Kidney glomerular epithelial cell (primary cell): ENCODE results near the gene LRRTM4.

Experiments
- DNase-seq: peaks from one replicate; lab custom pipeline; 2025; lab: John Stamatoyannopoulos, UW

Gene LRRTM4

GRCh38 chr2:77470096-77470495 lies 52.1 kb downstream of the LRRTM4 start:
- DNase-seq, result no peak

GRCh38 chr2:77469106-77469505 lies 53.1 kb downstream of the LRRTM4 start:
- no peak for DNase-seq

- no peak for DNase-seq
Measured at GRCh38 chr2:77459840-77460239, 62.3 kb downstream of the LRRTM4 start.

GRCh38 chr2:77458216-77458615 lies 64.0 kb downstream of the LRRTM4 start:
- no peak for DNase-seq

GRCh38 chr2:77457665-77458064 lies 64.5 kb downstream of the LRRTM4 start:
- DNase-seq, result no peak

GRCh38 chr2:77443076-77443475 lies 79.1 kb downstream of the LRRTM4 start:
- DNase-seq, result no peak

GRCh38 chr2:77434880-77435279 lies 87.3 kb downstream of the LRRTM4 start:
- DNase-seq, result no peak

GRCh38 chr2:77428946-77429345 lies 93.2 kb downstream of the LRRTM4 start:
- peak; percentile 7 for DNase-seq

GRCh38 chr2:77421971-77422370 lies 100.2 kb downstream of the LRRTM4 start:
- DNase-seq, result no peak

GRCh38 chr2:77418537-77418936 lies 103.6 kb downstream of the LRRTM4 start:
- no peak for DNase-seq

GRCh38 chr2:77404189-77404588 lies 118.0 kb downstream of the LRRTM4 start:
- no peak for DNase-seq

- DNase-seq, result no peak
Measured at GRCh38 chr2:77398970-77399600, 123.1 kb downstream of the LRRTM4 start.

- peak; percentile 9 for DNase-seq
Measured at GRCh38 chr2:77397763-77398162, 124.4 kb downstream of the LRRTM4 start.

- DNase-seq, result no peak
Measured at GRCh38 chr2:77395011-77395410, 127.2 kb downstream of the LRRTM4 start.

- DNase-seq, result no peak
Measured at GRCh38 chr2:77391119-77391518, 131.1 kb downstream of the LRRTM4 start.

- DNase-seq, result no peak
Measured at GRCh38 chr2:77387324-77387723, 134.9 kb downstream of the LRRTM4 start.

- no peak for DNase-seq
Measured at GRCh38 chr2:77372636-77373035, 149.5 kb downstream of the LRRTM4 start.

- no peak for DNase-seq
Measured at GRCh38 chr2:77370511-77370910, 151.7 kb downstream of the LRRTM4 start.

GRCh38 chr2:77363277-77363676 lies 158.9 kb downstream of the LRRTM4 start:
- DNase-seq, result no peak

GRCh38 chr2:77348821-77349220 lies 173.4 kb downstream of the LRRTM4 start:
- no peak for DNase-seq

GRCh38 chr2:77336013-77336412 lies 186.2 kb downstream of the LRRTM4 start:
- no peak for DNase-seq

GRCh38 chr2:77328134-77328931 lies 193.8 kb downstream of the LRRTM4 start:
- no peak for DNase-seq

- no peak for DNase-seq
Measured at GRCh38 chr2:77325395-77325794, 196.8 kb downstream of the LRRTM4 start.

- no peak for DNase-seq
Measured at GRCh38 chr2:77322431-77322830, 199.7 kb downstream of the LRRTM4 start.
